Mesendoderm (in vitro differentiated cells): ENCODE measurements around the gene JUN.
A peak's percentile ranks its signal among the peaks of the same experiment; 100 is the strongest.

Experiments used
- DNase-seq: peaks from one replicate; pipeline ENCODE4 v3.0.0; 2013
- H2AK5ac ChIP-seq: 2 replicates; pipeline ENCODE4 v1.6.1; 2013; ENCODE audit warnings: low read length, inconsistent platforms
- H2BK120ac ChIP-seq: 2 replicates; pipeline ENCODE4 v1.6.1; 2013; ENCODE audit warnings: low read depth, mild to moderate bottlenecking, low read length, moderate library complexity, mixed read lengths
- H2BK15ac ChIP-seq: replicated peaks from 2 replicates; pipeline ENCODE4 v1.6.1; 2013; ENCODE audit warnings: low read depth, mild to moderate bottlenecking, moderate library complexity
- H2BK5ac ChIP-seq: 2 replicates; pipeline ENCODE4 v1.6.1; 2013; ENCODE audit warnings: low read length, inconsistent platforms
- H3K18ac ChIP-seq: 2 replicates; pipeline ENCODE4 v1.6.1; 2013; ENCODE audit warnings: mild to moderate bottlenecking, low read length, mixed read lengths
- H3K23ac ChIP-seq: one replicate; pipeline ENCODE4 v1.6.1; 2013; ENCODE audit warnings: low read length
- H3K27ac ChIP-seq: 2 replicates; pipeline ENCODE4 v1.5.1; 2013; ENCODE audit warnings: low read depth, mild to moderate bottlenecking, inconsistent platforms, low read length, moderate library complexity
- H3K27me3 ChIP-seq: 2 replicates; pipeline ENCODE4 v1.6.1; 2013; ENCODE audit warnings: low read length, control low read depth, mild to moderate bottlenecking, inconsistent platforms; ENCODE audit not compliant: insufficient read depth, poor library complexity
- H3K36me3 ChIP-seq: 2 replicates; pipeline ENCODE4 v1.6.1; 2013; ENCODE audit warnings: low read length, inconsistent platforms; ENCODE audit not compliant: control insufficient read depth, insufficient read depth
- H3K4ac ChIP-seq: one replicate; pipeline ENCODE4 v1.6.1; 2013; ENCODE audit warnings: low read depth, mild to moderate bottlenecking, low read length, moderate library complexity
- H3K4me1 ChIP-seq: 2 replicates; pipeline ENCODE4 v1.6.1; 2013; ENCODE audit warnings: low read depth, low read length, inconsistent platforms; ENCODE audit not compliant: control insufficient read depth
- H3K4me2 ChIP-seq: 2 replicates; pipeline ENCODE4 v1.6.1; 2013; ENCODE audit warnings: low read length
- H3K4me3 ChIP-seq: 2 replicates; pipeline ENCODE4 v1.5.1; 2013; ENCODE audit warnings: mild to moderate bottlenecking, low read length
- H3K56ac ChIP-seq: one replicate; pipeline ENCODE4 v1.6.1; 2013; ENCODE audit warnings: low read length
- H3K79me1 ChIP-seq: 2 replicates; pipeline ENCODE4 v1.6.1; 2013; ENCODE audit warnings: low read length, inconsistent platforms
- H3K79me2 ChIP-seq: 2 replicates; pipeline ENCODE4 v1.6.1; 2013; ENCODE audit warnings: mild to moderate bottlenecking, low read length; ENCODE audit not compliant: control insufficient read depth, insufficient read depth
- H3K9ac ChIP-seq: 2 replicates; pipeline ENCODE4 v1.6.1; 2013; ENCODE audit warnings: low read length, inconsistent platforms
- H4K5ac ChIP-seq: one replicate; pipeline ENCODE4 v1.6.1; 2013; ENCODE audit warnings: low read length
- H4K8ac ChIP-seq: one replicate; pipeline ENCODE4 v1.6.1; 2013; ENCODE audit warnings: low read depth, mild to moderate bottlenecking, control low read depth, low read length, moderate library complexity
- WGBS: extraction: QIAGEN DNeasy Blood & Tissue Kit; methylation state at CpG from one replicate; pipeline ENCODE4 v1.1.7; 2013; ENCODE audit warnings: low lambda C conversion rate, missing lambda C conversion rate; ENCODE audit not compliant: insufficient coverage; ENCODE audit errors: extremely low coverage; 5-methylcytosine and 5-hydroxymethylcytosine counted together

Gene JUN

DNA sequence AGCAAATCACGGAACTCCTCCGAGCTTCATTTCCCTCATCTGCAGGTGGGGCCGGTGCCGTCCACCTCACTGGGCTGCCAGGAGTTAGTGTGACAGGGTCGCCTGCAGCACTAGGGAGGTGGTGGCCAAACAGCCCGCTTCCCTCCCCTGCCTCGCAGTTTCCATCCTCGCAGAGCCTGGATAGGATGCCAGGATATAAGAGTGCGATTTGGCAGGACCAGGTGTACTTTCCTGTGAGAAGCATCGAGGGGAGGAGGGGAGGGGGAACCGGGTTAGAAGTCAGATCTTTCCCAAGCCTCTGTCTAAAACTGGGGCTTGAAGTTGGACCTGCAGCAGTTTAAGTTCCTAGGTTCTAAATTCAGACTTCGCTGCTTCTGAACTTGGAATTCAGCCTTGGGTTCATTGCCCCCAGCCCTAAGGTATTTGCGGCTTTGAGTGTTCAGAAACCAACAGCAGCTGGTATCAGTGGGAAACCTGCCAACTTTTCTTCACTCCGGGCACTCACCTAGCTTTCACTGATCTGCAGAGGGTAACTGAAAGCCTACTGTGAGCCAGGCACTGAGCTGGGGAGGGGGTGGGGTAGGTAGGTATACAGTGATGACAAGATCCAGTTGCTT lies 1.7 kb upstream of the JUN start:
- Histone ChIP-seq H3K23ac (no peak overlapping the region), H3K79me1 (peaks cover 2% of the 10 kb centered on the region), H3K27me3 (no peaks in the 10 kb centered on the region), H3K4me1 (no peaks in the 10 kb centered on the region), H3K9ac (peak overlapping the region; percentile 88), H4K5ac (no peak overlapping the region), H3K4me2 (peak overlapping the region; percentile 98), H3K4ac (no peak overlapping the region), H2BK5ac (no peak overlapping the region), H2AK5ac (no peak overlapping the region), H2BK15ac (no peak overlapping the region), H4K8ac (no peak overlapping the region), H3K79me2 (peaks cover 20% of the 10 kb centered on the region), H2BK120ac (no peak overlapping the region), H3K36me3 (no peaks in the 10 kb centered on the region), H3K56ac (peak overlapping the region; percentile 69), H3K18ac (no peak overlapping the region), H3K4me3 (peak overlapping the region; percentile 17), H3K27ac (no peak overlapping the region)
- peak; percentile 75 for DNase-seq
- no CpG with 5 or more reads among the region's 14 CpGs for WGBS

- H4K5ac ChIP-seq, result no peak overlapping the region
- H3K79me2 ChIP-seq, result peaks cover 20% of the 10 kb centered on the region
- peak overlapping the region; percentile 92 for H3K56ac ChIP-seq
- peak overlapping the region; percentile 98 for H3K4me2 ChIP-seq
- peaks cover 2% of the 10 kb centered on the region for H3K79me1 ChIP-seq
- H3K36me3 ChIP-seq, result no peaks in the 10 kb centered on the region
- H3K4ac ChIP-seq, result peak overlapping the region; percentile 24
- peaks cover 2% of the 10 kb centered on the region for H3K4me1 ChIP-seq
- no peak overlapping the region for H2BK5ac ChIP-seq
- H3K27me3 ChIP-seq, result no peaks in the 10 kb centered on the region
- peak overlapping the region; percentile 94 for H3K18ac ChIP-seq
- peak; percentile 89 for DNase-seq
- no peak overlapping the region for H2AK5ac ChIP-seq
- peak overlapping the region; percentile 71 for H3K4me3 ChIP-seq
- no CpG with 5 or more reads among the region's 56 CpGs for WGBS
- H3K23ac ChIP-seq, result peak overlapping the region; percentile 83
- no peak overlapping the region for H4K8ac ChIP-seq
- H3K27ac ChIP-seq, result peak overlapping the region; percentile 87
- H3K9ac ChIP-seq, result peak overlapping the region; percentile 88
- H2BK15ac ChIP-seq, result no peak overlapping the region
- H2BK120ac ChIP-seq, result no peak overlapping the region
Observed at GRCh38 chr1:58784758-58785441, 1.1 kb upstream of the JUN start.

DNA sequence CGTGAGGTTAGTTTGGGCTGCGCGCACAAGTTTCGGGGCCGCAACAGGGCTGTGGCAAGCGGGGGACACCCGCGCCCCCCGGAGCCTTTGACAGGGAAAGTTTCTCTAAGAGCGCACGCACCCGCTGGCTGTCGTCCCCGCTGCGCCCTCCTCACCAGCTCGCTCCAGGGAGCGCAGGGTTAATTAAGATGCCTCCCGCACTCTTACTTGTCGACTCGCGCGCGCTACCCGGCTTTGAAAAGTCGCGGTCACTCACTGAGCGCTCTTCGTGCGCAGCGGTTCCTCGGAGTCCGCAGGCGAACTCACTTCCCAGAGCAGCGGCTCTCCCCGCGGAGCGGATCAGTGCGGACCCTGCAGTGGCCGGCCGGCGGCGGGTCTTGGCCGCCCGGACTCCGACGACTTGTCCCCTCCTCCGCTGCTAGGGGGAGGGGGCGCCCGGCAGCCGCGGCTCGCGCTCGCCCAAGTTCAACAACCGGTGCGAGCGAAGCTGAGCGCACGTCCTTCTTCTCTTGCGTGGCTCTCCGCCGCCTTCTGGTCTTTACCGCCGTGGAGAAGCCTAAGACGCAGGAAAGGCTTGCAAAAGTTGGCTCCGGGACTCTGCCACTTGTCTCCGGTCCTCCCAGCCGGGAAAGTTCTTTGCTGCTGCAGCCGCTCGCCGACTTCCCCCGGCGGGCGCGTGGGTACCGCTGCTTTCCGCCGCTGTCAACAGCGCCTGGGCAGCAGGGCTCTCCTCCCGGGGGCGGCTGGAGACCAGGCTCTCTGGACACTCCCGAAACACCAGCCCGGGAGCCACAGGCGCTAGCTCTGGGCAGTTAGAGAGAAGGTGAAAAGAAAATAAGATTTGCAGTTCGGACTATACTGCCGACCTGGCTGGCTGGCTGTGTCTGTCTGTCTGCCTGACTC lies 506 bp downstream of the JUN start:
- Histone ChIP-seq H3K79me2 (peaks cover 20% of the 10 kb centered on the region), H3K4me1 (peaks cover 5% of the 10 kb centered on the region), H3K79me1 (peaks cover 2% of the 10 kb centered on the region), H2BK120ac (no peak overlapping the region), H3K27ac (peak overlapping the region; percentile 87), H3K4me2 (peak overlapping the region; percentile 94), H3K23ac (peak overlapping the region; percentile 54), H3K56ac (peak overlapping the region; percentile 85), H3K27me3 (no peaks in the 10 kb centered on the region), H2BK15ac (no peak overlapping the region), H3K9ac (peak overlapping the region; percentile 87), H4K5ac (no peak overlapping the region), H3K36me3 (no peaks in the 10 kb centered on the region), H3K18ac (peak overlapping the region; percentile 34), H4K8ac (no peak overlapping the region), H2BK5ac (no peak overlapping the region), H2AK5ac (no peak overlapping the region), H3K4me3 (peak overlapping the region; percentile 77), H3K4ac (no peak overlapping the region)
- no CpG with 5 or more reads among the region's 86 CpGs for WGBS
- peak; percentile 72 for DNase-seq

DNA sequence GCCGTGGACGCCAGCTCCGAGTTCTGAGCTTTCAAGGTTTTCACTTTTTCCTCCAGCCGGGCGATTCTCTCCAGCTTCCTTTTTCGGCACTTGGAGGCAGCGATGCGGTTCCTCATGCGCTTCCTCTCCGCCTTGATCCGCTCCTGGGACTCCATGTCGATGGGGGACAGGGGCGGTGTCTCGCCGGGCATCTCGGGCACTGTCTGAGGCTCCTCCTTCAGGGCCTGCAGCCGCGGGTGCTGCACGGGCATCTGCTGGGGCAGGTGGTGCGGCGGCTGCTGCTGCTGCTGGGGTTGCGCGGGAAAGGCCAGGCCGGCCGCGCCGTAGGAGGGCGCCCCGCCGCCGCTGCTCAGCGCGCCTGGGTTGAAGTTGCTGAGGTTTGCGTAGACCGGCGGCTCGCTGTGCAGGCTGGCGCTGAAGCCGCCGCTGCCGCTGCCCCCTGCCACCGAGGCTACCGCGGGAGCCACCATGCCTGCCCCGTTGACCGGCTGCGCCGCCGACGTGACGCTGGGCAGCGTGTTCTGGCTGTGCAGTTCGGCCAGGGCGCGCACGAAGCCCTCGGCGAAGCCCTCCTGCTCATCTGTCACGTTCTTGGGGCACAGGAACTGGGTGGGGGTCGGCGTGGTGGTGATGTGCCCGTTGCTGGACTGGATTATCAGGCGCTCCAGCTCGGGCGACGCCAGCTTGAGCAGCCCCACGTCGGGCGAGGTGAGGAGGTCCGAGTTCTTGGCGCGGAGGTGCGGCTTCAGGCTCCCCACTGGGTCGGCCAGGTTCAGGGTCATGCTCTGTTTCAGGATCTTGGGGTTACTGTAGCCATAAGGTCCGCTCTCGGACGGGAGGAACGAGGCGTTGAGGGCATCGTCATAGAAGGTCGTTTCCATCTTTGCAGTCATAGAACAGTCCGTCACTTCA lies 1.4 kb downstream of the JUN start:
- no CpG with 5 or more reads among the region's 82 CpGs for WGBS
- Histone ChIP-seq H3K56ac (peak overlapping the region; percentile 85), H3K79me1 (peaks cover 2% of the 10 kb centered on the region), H3K4me3 (peak overlapping the region; percentile 77), H3K4me1 (peaks cover 5% of the 10 kb centered on the region), H2AK5ac (no peak overlapping the region), H2BK120ac (no peak overlapping the region), H3K79me2 (peaks cover 20% of the 10 kb centered on the region), H4K5ac (no peak overlapping the region), H3K4me2 (peak overlapping the region; percentile 94), H2BK15ac (no peak overlapping the region), H3K36me3 (no peaks in the 10 kb centered on the region), H3K27ac (no peak overlapping the region), H3K23ac (peak overlapping the region; percentile 17), H3K9ac (peak overlapping the region; percentile 87), H2BK5ac (no peak overlapping the region), H3K27me3 (no peaks in the 10 kb centered on the region), H3K4ac (no peak overlapping the region), H3K18ac (no peak overlapping the region), H4K8ac (no peak overlapping the region)
- peak; percentile 61 for DNase-seq

- Histone ChIP-seq H2AK5ac (no peak overlapping the region), H3K18ac (no peak overlapping the region), H3K27me3 (no peaks in the 10 kb centered on the region), H2BK5ac (no peak overlapping the region), H3K23ac (no peak overlapping the region), H2BK15ac (no peak overlapping the region), H3K4me3 (peak overlapping the region; percentile 42), H3K79me1 (peaks cover 2% of the 10 kb centered on the region), H3K4me2 (peak overlapping the region; percentile 94), H3K36me3 (no peaks in the 10 kb centered on the region), H4K5ac (no peak overlapping the region), H3K4ac (no peak overlapping the region), H3K79me2 (peaks cover 20% of the 10 kb centered on the region), H3K27ac (no peak overlapping the region), H3K4me1 (peaks cover 5% of the 10 kb centered on the region), H3K9ac (peak overlapping the region; percentile 87), H3K56ac (peak overlapping the region; percentile 85), H4K8ac (no peak overlapping the region), H2BK120ac (no peak overlapping the region)
- peak; percentile 77 for DNase-seq
- no CpG with 5 or more reads among the region's 32 CpGs for WGBS
Observed at GRCh38 chr1:58781541-58782177, 2.2 kb downstream of the JUN start.
